Stimulated activated CD8-positive, alpha-beta memory T cell treated with anti-CD3 and anti-CD28 coated beads, Interleukin-4, amount 100 ng/mL, for 24 hours (primary cell): ENCODE measurements around the gene FBRS.

ENCODE experiments used
- DNase-seq: peaks from one replicate; pipeline ENCODE4 v3.0.0-alpha.2; 2020; ENCODE audit warnings: low read depth

The FBRS gene

GRCh38 chr16:30644334-30644830 is 13.8 kb upstream of the FBRS start:
- no peak for DNase-seq

- DNase-seq = no peak
These were observed 12.5 kb upstream of the FBRS start for GRCh38 chr16:30645727-30646126.

GRCh38 chr16:30647274-30647571 is 11.0 kb upstream of the FBRS start:
- no peak for DNase-seq

GRCh38 chr16:30649725-30650368 is 8.4 kb upstream of the FBRS start:
- DNase-seq = peak; percentile 11

- DNase-seq = peak; percentile 96
These were observed 7.7 kb upstream of the FBRS start, which contains the start of gene PRR14 for GRCh38 chr16:30650369-30651123. Gene PRR14, plus strand, starts transcription at chr16:30650960. Its CDS starts 686 bp downstream, at chr16:30651646.

GRCh38 chr16:30651124-30652004 is 6.9 kb upstream of the FBRS start:
- peak; percentile 72 for DNase-seq

DNA sequence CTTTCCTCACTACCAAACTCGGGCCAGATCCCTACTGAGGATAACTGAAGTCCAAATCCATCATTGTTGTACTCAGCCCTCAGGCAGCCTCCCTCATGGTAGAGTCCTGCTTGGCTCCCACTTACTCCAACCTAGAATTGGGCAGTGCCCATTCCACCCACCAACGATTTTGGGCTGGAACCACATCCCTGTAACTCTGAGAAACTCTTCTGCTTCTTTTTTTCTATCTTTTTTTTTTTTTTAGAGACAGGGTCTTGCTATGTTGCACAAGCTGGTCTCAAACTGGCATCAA is 6.3 kb upstream of the FBRS start:
- no peak for DNase-seq

DNA sequence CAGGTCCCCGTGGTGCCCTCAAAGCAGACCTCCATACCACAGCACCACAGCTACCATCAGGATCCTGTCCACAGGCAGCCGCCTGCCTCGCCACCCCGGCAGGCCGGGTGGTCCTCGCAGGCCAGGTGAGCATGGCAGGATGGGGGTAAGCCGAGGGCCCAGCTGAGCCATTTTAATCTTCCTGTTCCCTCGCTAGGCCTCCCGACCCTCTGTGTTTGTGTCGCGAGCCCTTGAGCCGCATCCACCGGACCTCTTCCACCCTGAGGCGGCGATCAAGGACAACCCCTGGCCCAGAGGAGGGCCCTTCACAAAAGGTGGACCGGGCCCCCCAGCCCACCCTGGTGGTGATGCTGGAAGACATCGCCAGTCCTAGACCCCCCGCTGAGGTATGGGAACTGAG is 5.5 kb upstream of the FBRS start:
- no peak for DNase-seq

GRCh38 chr16:30654856-30655255 is 3.4 kb upstream of the FBRS start:
- DNase-seq = no peak

DNA sequence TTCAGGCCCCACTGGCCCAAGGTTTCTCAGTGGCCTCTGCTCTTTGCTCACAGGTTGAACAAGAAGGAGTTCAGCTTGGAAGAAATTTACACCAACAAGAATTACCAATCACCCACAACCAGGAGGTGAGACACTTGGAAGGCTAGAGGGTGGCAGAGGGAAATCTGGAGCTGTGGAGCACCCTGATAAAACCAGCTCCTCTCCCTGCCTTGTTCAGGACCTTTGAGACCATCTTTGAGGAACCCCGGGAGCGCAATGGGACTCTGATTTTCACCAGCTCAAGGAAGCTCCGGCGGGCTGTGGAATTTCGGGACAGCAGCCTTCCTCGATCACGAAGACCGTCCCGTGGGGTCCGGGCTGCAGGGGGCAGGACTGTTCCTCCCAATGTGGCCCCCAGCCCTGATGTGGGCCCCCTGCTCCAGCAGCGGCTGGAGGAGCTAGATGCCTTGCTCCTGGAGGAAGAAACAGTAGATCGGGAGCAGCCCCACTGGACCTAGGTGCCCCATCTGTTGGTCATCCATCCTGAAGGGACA is 2.4 kb upstream of the FBRS start:
- no peak for DNase-seq

- no peak for DNase-seq
These were observed 1.8 kb upstream of the FBRS start for GRCh38 chr16:30656388-30656787.

- DNase-seq = no peak
These were observed 1.0 kb upstream of the FBRS start for GRCh38 chr16:30656974-30657865.

DNA sequence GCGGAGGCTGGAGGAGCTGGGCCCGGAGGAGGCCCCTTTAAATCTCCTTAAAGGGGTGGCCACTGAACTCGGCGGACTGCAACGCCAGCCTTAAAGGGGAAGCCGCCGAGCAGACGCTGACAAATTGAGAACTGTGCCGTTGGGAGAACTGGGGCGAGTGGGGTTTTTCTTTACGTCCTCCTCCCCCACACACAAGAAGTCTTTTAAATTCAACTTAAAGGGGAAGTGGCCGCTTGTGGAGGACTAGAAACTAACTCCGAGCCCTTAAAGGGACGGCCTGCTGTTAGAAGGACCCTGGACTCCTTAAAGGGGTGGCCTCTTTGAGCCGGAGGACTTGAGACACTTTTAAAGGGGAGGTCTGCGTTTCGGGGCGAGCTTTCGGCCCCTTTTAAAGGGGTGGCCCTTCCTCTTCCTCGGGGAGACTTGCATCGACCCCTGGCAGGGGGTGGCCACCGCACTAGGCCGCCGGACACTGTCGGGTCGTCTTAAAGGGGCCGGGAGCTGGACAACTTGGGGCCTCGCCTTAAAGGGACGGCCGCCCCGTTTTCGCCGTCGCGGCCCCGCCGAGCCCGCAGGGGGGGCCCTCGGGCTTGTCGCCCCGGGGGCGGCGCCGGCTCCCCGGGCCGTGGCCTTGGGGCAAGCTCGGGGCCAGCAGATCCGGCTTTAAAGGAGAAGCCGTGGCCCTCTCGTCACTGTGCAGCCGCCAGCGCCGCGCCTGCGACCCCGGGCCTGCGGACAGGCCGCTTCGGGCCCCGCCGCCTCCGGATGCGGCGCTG is 688 bp downstream of the FBRS start:
- no peak for DNase-seq

DNA sequence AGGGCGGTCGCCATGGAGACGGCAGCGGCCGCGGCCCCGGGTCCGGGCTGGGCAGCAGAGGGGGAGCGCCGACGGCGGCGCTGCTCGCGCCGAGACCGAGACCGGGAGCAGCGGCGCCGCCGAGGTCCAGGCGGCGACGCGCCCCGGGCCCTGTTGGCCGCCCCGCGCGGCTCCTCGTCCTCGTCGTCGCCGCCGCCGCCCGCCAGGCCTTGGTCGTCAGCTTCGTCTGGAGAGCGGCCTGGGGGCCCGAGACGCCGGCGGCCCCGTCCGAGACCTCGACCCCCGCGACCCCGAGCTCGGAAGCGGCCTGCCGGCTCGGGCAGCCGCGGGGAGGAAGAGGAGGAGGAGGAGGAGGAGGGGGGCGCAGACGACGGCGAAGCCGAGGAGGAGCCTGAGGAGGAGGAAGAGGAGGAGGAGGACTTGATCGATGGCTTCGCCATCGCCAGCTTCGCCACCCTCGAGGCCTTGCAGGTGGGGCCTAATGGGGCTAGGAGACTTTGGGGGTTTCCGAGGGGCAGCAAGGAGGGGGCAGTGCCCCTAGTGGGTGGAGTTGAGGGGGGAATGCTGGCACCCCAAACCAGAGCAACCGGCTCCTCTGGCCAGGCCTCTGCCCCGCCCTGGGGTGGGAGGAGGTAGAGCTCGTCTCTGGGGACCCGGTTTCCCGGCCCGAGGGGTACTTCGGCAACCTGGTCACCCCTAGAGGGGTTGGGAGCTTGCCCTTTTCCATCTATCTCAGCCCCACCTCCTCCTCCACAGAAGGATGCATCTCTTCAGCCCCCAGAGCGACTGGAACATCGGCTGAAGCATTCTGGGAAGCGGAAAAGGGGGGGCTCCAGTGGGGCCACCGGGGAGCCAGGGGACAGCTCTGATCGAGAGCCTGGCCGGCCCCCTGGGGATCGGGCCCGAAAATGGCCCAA is 1.5 kb downstream of the FBRS start:
- DNase-seq = peak; percentile 42

GRCh38 chr16:30660424-30661261 is 2.4 kb downstream of the FBRS start:
- peak; percentile 72 for DNase-seq

DNA sequence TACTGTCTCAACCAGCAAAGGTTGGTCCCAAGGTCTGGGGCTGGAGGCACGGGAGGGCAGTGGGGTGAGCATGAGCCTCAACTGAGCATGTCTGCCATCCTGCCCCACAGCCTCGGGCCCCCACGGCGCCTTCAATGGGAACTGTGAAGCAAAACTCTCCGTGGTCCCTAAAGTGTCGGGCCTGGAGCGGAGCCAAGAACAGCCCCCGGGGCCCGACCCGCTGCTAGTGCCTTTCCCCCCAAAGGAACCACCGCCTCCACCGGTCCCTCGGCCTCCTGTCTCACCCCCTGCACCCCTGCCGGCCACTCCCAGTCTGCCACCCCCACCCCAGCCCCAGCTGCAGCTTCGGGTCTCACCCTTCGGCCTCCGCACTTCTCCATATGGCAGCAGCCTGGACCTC is 4.2 kb downstream of the FBRS start:
- no peak for DNase-seq

- DNase-seq = no peak
These were observed 4.8 kb downstream of the FBRS start for GRCh38 chr16:30663038-30663437.

DNA sequence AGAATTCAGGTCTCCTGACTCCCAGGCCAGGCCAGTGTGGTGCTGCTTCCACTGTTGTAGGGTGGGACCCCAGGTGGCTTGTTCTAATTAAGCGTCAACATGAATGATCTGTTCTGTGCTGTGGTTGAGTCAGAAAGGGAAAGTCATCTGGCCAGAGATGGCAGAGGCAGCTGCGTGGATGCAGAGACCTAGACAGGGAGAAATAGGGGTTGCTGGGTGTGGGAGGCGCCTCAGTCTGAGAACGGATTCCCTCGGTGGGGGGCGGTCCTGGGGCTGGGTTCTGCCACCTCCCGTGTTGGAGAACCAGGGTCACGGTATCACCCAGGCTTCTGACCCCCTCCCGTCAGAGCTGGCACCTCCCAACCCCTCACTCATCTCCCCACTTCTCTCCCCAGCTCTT is 5.6 kb downstream of the FBRS start:
- no peak for DNase-seq

- DNase-seq = no peak
These were observed 6.4 kb downstream of the FBRS start for GRCh38 chr16:30664616-30665109.
